GM21360 (cell line): ENCODE data around the gene PPP2R2D.

Experiments used
- ATAC-seq: cut with Tn5 transposase; IDR thresholded peaks from one replicate; pipeline ENCODE4 v1.9.1; 2021; ENCODE audit warnings: mild to moderate bottlenecking, moderate library complexity; ENCODE audit not compliant: unreplicated experiment

PPP2R2D gene

GRCh38 chr10:131886237-131886636 is 14.6 kb upstream of the PPP2R2D start:
- ATAC-seq, result no peak

- ATAC-seq, result no peak
Observed at GRCh38 chr10:131888186-131888604, 12.6 kb upstream of the PPP2R2D start.

- no peak for ATAC-seq
Observed at GRCh38 chr10:131889755-131890154, 11.1 kb upstream of the PPP2R2D start.

GRCh38 chr10:131890276-131891195 is 10.3 kb upstream of the PPP2R2D start:
- no peak for ATAC-seq

GRCh38 chr10:131891196-131891928 is 9.4 kb upstream of the PPP2R2D start:
- ATAC-seq, result no peak

GRCh38 chr10:131891929-131892805 is 8.6 kb upstream of the PPP2R2D start:
- ATAC-seq, result no peak

GRCh38 chr10:131892806-131893675 is 7.8 kb upstream of the PPP2R2D start:
- ATAC-seq, result no peak

- ATAC-seq, result no peak
Observed at GRCh38 chr10:131895116-131895515, 5.7 kb upstream of the PPP2R2D start.

GRCh38 chr10:131896403-131896802 is 4.4 kb upstream of the PPP2R2D start:
- no peak for ATAC-seq

- no peak for ATAC-seq
Observed at GRCh38 chr10:131897297-131897899, 3.4 kb upstream of the PPP2R2D start.

GRCh38 chr10:131898061-131898460 is 2.7 kb upstream of the PPP2R2D start:
- ATAC-seq, result no peak

- ATAC-seq, result no peak
Observed at GRCh38 chr10:131898713-131899112, 2.1 kb upstream of the PPP2R2D start.

GRCh38 chr10:131899116-131899690 is 1.6 kb upstream of the PPP2R2D start:
- ATAC-seq, result no peak

GRCh38 chr10:131899695-131900349 is 986 bp upstream of the PPP2R2D start:
- no peak for ATAC-seq

- peak; percentile 26 for ATAC-seq
Observed at GRCh38 chr10:131901181-131901829, 497 bp downstream of the PPP2R2D start.

- ATAC-seq, result no peak
Observed at GRCh38 chr10:131902211-131902610, 1.4 kb downstream of the PPP2R2D start.

- no peak for ATAC-seq
Observed at GRCh38 chr10:131902691-131903090, 1.9 kb downstream of the PPP2R2D start.

- no peak for ATAC-seq
Observed at GRCh38 chr10:131905267-131905571, 4.4 kb downstream of the PPP2R2D start.
